Measurements from ENCODE around the gene DARS1.
A peak's percentile ranks its signal among the peaks of the same experiment; 100 is the strongest.
"Not testable (repeated sequence)": the region's sequence is repeated elsewhere in the genome, so short reads cannot be mapped to it uniquely, and the experiment has no call there.

DARS1 gene

DNA sequence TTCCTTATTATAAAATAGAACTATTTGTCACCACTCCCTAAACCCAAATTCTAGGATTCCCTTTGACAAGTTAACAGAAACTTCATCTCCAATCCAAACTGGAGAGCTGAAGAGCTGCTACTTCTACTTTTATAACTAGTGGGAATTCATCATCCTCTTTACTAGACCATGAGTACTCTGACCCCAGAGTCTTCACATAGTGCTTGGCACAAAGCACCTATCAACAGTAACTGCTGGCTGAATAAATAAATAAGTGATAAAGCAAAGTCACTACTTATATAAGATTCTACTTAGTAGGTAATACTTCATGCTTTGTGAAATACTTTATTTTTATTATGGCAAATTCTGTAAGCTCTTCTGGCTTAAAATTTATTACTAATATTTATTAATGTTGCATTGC, 49.5 kb downstream of the DARS1 start:
- DNase-seq = no peak

DNA sequence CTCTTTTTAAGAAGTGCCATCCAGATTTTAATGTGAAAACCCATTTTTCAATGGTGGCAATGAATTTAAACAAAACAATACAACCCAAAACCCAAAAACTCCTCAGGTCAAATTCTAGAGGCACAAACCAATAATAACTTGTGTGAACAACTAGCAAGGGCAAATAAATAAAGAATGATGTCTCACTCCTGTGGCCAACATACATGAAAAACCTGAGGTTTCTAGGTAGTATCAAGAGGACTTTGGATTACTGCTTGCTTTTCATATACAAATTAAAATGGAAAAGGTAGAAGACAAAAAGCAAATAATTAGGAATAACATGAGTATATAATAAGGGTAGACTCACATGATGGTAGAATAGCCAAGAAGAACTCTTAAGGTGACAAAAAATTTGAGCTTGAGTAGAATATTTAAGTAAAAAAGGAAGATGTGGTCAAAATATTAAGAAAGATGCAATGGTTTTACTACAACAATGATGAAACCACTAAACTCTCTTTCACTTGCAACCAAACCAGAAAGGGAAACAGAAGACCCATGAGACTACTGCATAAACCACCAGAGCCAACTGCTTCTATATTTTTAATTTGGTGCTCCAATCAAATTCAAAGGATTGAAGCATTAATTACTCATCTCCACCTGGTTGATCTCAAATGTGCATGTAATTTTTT, 53.5 kb downstream of the DARS1 start:
- DNase-seq = no peak

DNA sequence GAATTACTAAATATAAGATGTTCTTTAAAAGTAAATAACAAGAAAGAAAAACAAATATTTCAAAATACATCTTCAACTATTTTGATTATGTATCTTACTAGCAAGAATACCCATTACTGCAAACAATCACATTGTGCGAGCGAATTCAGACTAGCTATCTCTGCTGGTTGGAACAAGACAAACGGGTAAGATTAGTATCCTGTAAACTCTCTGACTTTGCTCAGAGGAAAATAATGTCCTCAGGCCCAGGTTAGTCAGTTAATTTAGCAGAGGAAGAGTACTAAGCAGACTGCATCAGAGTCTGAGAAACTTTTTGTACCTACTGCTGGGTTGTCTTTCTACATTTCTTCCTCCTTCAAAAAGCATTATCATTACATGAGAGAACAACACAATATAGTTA, 58.8 kb downstream of the DARS1 start:
- no peak for DNase-seq

DNA sequence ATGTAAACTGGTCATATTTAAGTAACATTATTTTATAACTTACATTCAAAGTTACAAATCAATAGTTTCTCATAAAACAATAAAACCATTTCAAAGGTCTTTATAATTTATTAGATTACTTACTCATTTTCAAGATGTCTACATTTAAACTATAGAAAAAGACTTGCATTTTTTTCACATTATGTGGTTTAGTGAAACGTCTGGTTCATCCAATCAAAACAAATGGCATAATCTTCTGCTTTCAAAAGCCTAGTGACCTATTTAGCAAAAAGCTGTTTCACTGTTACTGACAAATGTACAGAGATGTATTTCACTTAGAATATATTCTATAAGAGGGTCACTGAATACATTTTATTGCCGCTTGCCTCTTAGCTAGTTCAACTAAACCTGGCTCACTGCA, 59.9 kb downstream of the DARS1 start:
- no peak for DNase-seq

DNA sequence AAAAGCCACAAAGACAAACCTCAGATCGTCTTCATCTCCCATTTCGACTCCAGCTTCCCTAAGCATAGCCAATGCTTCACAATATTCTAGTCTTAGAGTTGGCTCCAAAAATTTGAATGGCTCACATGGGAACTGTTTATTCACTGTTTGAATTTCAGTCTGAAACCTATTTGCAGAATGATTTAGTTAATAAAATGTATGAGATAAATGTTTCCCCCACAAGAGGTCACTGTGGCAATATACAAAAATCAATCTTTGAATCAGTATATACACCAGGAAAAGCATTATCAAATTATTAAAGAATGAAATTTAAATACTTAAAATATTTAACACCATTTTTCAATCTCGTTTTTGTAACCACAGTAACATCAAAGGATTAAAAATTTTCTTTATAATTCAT, 69.2 kb downstream of the DARS1 start:
- DNase-seq = no peak

DNA sequence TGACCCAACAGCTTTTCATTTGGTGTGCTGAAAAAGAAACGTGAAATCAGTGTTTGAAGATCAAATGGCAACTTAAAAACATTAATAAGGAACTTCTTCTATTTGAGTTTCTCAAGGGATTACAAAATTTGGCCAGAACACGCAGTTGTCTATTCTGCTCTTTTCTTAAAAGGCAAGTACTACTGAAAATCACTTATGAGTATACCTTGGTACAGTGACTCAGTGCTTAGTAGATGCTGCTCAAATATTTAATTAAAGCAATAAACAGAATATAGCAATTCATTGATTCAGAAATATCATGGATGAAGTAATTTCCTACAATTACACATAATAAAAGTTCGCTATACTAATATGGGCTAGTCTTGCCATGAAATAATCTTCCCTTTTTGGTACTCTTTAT, 70.9 kb downstream of the DARS1 start:
- DNase-seq = no peak

DNA sequence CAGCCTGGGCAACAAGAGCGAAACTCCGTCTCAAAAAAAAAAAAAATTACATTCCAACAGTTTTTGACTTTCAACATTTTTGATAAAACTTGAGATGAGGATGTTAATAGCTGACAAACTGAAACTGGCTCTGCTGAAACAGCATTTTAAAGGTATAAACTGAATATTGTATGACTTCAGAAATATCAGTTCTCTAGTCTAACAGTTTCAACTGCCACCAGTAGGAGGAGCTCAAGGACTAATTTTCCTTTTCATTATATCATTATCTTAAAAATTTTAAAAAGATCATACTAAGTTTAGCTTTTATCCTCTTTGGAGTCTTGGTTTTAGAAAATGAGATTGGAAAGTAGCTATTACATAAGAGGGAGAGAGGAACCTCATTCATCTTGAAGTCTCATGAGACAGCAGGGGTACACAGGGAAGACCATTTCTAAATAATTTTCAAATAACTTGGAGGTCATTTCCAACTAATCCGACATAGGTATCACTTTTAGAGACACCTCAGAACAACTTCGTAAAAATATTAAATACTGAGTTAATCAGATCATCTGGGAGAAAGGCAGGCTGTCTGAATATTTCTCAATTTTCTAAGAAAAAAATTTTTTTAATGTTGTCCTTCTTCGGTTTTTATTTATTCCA, 71.6 kb downstream of the DARS1 start:
- no peak for DNase-seq

DNA sequence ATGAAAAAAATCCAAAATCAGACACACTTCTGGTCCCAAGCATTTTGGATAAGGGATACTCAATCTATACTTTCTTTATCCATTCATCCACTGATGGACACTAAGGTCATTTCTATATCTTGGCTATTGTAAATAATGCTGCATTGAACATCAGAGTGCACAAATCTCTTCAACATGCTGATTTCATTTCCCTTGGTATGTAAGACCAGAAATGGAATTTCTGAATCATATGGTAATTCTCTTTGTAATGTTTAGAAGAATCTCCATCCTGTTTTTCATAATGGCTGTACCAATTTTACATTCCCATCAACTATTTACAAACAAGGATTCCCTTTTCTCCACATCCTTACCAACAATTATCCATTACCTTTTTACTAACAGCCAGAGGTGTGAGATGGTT, 75.5 kb downstream of the DARS1 start:
- DNase-seq = no peak

DNA sequence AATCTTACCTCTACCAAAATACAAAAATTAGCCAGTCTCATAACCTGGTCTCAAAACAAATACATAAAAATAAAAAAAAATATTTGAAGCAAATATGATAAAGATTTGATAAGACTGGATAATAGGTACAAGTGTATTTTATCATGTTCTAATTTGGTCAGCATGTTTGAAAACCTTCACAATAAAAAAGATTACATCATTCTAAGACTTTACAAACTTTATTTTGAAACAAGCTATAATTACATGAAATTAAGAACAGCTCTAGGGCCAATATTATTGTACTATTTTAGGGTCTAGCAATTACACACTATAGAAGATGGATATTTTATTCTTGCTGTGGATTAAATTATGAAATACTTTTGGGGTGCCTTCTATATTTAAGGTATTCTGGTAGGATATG, 79.7 kb downstream of the DARS1 start:
- no peak for DNase-seq

DNA sequence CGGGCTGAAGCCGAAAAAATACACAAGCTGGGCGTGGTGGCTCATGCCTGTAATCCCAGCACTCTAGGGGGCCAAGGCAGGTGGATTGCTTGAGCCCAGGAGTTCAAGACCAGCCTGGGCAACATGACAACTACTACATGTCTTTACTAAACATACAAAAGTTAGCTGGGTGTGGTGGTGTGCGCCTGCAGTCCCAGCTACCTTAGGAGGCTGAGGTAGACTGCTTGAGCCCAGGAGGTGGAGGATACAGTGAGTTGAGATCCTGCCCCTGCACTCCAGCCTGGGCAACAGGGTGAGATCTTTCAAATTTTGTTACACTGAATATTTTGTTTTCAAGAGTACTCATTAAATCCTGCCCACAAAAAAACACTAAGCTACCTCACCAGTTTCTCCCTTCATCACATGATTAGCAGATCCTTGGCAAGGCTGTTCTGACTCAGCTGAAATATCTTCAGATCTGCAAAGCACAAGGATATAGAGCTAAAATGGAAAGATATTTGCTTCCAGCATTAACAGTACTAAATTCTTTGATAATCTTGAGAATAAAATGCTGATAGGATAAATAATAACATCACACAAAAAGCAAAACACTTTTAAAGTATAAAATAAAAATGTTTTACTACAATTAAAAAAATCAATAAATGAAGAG, 81.0 kb downstream of the DARS1 start:
- no peak for DNase-seq

DNA sequence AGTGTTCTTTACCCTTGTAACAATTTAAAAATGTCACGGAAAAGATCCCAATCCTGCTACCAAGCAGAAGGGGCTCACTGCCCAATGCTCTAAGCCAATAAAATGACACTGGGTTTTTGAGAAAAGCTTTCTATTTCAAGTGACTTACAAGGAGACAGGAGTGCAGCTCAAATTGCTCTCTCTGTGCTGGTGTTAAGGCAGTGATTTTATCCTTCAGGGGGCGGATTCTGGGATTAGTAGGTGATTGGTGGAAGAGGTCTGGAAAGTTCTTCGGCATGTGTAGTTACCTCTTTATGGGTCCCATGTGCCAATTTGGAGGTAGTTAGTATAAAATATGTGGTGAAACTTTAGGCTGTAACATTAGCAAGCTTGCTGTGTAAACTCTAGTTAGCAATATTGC, 81.8 kb downstream of the DARS1 start:
- DNase-seq = no peak

DNA sequence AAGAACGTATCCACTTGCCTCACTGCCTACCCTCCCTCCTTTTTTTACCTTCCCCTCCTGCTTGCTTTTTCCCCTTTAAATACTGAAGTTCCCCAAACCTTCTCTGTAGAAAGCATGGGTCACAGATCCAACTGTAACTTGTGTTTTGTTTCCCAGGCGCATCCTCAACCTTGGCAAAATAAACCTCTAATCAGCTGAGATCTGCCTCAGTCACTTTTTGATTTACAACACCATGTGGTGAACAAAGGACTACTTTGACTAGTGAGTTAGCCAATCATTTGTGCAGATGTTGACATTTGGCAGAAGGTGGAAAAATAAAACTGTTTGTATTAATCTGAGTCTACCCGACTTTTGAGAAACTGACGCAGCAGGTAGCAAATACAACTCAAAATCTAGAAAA, 85.9 kb downstream of the DARS1 start:
- DNase-seq = no peak

DNA sequence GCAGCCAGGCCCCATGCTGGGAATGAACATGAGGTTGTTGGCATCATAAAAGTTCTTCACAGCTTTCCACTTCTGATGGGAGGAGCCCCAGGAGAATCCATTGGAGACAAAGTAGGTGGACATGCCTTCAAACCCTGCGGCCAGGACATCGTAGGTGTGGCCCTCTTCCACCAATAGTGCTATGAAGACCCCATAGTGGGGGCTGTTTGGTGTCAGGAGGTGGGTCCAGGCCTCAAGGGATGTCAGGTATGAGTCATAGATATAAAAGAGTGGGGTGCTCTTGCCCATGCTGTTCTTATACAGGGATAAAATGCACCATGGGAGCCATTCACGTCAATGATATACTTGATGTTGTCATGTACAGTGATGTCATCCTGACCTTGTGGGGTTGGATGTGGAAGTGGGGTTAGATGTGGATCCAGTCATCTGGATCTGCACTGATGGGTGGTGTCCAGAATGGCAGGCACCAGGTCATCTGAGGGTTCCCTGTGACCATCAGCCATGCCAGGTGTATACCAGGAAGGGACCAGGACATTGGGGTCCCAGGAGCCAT, 87.1 kb downstream of the DARS1 start:
- DNase-seq = no peak

DNA sequence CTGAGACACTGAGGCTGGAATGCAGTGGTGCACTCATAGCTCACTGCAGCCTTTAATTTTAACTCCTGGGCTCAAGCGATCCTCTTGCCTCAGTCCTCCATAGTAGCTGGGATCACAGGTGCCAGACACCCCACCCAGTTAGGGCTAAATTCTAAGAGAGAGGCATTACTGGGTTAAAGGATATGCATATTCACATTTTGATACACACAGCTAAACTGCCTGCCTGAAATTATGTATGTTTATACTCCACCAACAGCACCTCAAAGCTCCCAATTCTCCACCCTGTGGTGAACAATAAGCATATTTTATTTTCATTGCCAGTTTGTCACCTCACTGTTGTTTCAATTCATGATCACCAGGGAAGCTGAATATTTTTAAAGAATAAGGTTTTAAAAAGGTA, 90.5 kb downstream of the DARS1 start:
- DNase-seq = no peak

DNA sequence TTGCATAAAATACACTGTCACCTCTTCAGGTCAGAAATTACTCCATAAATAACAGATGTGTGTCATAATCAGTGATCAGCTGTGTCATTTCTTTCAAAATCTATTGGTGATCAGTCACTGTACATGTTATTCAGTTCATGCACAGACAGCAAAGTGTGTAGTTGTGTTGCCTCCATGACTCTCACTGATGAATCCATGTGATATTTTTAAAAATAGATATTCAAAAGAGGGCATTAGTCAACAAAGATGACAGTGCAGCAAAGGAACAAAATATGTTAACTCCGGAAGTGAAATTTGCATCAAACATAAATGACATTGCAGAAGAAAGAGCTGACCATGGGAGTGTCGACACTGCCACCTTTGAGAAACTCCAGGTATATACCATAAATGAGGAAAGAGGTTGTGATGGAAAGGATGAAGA, 92.0 kb downstream of the DARS1 start:
- DNase-seq = no peak

DNA sequence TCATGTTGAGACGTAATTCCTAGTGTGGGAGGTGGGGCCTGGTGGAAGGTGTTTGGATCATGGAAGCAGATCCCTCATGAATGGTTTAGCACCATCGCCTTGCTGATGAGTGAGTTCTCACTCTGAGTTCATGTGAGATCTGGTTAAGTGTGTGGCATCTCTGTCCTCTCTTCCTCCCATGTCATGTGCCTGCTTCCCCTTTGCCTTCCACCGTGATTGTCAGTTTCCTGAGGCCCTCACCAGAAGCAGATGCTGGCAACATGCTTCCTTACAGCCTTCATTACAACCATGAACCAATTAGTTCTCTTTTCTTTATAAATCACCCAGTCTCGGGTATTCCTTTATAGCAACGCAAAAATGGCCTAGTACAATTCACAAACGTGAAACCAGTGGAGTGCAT, 94.6 kb downstream of the DARS1 start:
- no peak for DNase-seq

DNA sequence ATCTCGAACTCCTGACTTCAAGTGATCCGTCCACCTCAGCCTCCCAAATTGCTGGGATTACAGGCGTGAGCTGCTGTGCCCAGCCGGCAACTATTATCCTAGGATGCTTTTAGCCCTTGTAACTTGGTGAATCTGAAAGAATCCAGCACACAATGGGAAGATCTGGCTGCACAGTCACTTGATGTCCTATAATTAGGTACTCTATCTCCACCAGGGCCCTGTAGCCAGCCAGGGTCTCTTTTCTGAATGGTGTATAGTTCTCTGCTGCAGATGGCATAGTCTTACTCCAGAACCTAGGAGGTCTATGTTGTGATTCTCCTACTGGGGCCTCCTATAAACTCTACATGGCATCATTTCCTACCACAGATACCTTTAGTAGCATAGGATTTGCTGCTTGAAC, 95.3 kb downstream of the DARS1 start:
- DNase-seq = no peak

DNA sequence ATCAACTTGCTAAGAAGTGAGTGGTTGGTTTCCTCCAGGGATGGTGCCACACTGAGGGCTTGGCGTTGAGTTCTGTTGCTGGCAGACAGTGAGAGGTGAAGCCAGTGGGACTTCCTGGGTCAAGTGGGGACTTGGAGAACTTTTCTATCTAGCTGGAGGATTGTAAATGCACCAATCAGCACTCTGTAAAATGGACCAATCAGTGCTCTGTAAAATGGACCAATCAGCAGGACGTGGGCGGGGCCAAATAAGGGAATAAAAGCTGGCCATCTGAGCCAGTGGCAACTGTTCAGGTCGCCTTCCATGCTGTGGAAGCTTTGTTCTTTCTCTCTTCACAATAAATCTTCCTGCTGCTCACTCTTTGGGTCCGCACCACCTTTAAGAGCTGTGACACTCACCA, 96.8 kb downstream of the DARS1 start:
- not testable (repeated sequence) for DNase-seq

DNA sequence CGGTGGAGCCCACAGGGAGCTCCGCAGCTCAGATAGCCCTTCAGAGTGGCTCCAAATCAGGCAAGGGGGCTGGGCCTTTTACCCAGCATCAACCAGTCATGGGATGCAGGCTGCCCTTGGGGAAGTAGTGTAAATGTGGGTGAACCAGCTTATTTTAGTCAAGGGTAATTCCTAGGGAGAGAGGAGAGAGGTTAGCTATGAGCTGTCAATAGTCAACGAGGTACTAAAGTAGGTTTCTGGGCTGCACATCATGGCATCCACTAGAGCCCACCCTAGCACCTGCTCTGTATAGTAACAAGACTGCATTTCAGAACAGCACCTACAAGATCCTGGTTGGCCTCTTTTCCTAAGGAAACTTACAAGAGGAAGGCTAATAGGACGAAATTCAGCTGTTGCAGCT, 99.7 kb downstream of the DARS1 start:
- no peak for DNase-seq

DNA sequence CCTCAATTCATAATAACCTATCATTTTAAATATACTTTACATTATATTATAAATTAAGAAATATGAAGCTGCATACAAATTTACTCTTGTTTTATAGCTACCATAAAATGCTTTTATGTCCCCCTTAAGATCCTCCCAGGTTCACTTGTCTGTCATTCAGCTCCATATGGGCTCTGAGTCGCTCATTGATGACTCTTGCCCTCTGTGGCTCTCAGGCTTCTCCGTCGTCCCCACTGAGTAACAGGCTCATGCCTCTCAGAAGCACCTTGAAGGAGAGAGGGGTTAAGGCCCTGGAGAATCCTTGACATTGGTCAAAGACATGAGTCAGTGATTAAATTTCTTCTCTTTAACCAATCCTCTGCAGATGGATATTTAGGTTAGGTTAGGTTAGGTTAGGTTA, 103.0 kb downstream of the DARS1 start:
- no peak for DNase-seq

DNA sequence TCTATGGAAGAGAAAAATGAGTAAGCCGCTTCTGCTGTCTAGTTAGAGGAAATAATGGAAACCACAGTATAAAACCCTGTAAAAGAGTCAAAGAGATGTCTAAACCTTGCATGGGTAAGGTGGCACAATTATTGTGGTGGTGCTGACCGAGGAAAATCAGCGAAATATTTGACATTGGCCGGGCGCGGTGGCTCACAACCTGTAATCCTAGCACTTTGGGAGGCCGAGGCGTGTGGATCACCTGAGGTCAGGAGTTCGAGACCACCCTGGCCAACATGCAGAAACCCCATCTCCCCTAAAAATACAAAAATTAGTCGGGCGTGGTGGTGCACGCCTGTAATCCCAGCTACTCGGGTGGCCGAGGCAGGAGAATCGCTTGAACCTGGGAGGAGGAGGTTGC, 108.7 kb downstream of the DARS1 start:
- not testable (repeated sequence) for DNase-seq

DNA sequence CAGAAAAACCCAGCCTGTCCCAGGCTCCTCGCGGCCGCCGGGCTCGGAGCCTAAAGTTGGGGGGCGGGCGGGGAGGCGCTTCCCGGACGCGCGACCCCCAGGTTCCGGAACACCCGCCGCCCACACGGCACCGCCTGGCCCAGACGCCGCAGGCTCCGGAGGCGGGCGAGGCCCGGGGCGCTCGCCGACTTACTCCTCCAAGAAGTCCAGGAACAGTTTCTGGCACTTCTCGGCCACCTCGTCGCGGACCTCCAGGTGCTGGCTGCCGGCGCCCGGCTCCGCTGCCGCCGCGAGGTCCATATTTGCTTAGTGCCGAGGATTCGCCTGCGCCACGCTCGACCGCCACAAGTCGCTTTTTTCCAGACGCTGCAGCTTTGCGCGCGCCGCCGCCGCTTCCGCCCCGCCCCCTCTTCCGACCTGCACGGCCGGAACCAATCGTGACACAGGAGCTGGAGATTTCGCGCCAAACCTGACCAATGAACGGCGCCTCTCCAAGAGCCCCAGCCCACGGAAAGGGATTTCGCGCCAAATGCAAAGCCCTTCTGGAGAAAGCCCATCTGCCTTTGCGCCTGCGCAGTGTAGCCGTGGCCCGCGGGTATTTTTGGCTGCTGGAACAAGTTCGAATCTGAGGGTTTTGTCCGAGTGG, 109.2 kb downstream of the DARS1 start, which contains the start of gene MCM6:
MCM6 (minus strand) TSS at position 378 of the 646 bp plus-strand sequence; CDS start at position 300, 78 bp downstream.
- peak; percentile 99 for DNase-seq

DNA sequence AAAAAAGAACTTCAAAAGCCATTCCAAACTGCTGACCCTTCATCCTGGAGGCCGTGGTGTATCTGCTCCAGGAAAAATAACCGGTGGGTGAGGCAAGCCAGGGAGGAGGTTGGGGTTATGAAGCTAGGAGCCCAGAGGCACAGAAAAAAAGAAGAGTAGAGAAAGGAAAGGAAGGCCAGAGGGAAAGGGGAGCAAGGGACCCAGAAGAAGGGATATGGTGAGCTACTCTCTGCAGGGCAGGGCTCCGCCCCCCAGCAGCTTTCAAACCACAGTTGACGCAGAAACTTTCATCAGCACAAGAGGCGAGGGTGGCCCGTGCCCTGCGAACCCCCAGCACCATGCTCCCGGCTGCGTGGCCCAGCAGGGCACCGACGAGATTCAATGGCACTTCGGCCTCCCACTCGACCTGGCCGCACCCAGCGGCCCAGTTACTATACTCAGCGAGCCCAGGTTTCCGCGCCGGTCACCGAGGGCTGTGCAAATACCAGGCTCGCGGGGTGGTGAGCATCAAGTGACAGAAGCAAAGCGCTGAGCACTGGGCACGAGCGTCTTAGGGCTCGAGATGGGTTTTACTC, 109.8 kb downstream of the DARS1 start:
- DNase-seq = peak; percentile 91

Measured in activated effector memory CD4-positive, alpha-beta T cell treated with anti-CD3 and anti-CD28 coated beads, Interleukin-2, amount 50 U/mL, for 16 hours (primary cell).